Stromal cell of bone marrow (primary cell): ENCODE results near the gene GALNT10.

Experiments
- DNase-seq: peaks from one replicate; pipeline ENCODE4 v3.0.0-alpha.2; 2012; ENCODE audit warnings: low read depth

GALNT10 gene

GRCh38 chr5:154405078-154405792, 214.7 kb downstream of the GALNT10 start:
- peak; percentile 47 for DNase-seq

- DNase-seq: no peak
Observed at GRCh38 chr5:154406231-154406630, 215.7 kb downstream of the GALNT10 start.

GRCh38 chr5:154406826-154407225, 216.3 kb downstream of the GALNT10 start:
- no peak for DNase-seq

GRCh38 chr5:154408811-154409210, 218.3 kb downstream of the GALNT10 start:
- no peak for DNase-seq

GRCh38 chr5:154409230-154409840, 218.8 kb downstream of the GALNT10 start:
- DNase-seq: no peak

GRCh38 chr5:154410008-154410407, 219.5 kb downstream of the GALNT10 start:
- no peak for DNase-seq

- no peak for DNase-seq
Observed at GRCh38 chr5:154410786-154411185, 220.3 kb downstream of the GALNT10 start.

- DNase-seq: no peak
Observed at GRCh38 chr5:154411338-154411737, 220.8 kb downstream of the GALNT10 start.

GRCh38 chr5:154412316-154412715, 221.8 kb downstream of the GALNT10 start:
- no peak for DNase-seq

GRCh38 chr5:154412925-154413324, 222.4 kb downstream of the GALNT10 start:
- no peak for DNase-seq

GRCh38 chr5:154415114-154415513, 224.6 kb downstream of the GALNT10 start:
- no peak for DNase-seq

- no peak for DNase-seq
Observed at GRCh38 chr5:154418344-154418820, 227.8 kb downstream of the GALNT10 start.

- no peak for DNase-seq
Observed at GRCh38 chr5:154419236-154419635, 228.7 kb downstream of the GALNT10 start.

- DNase-seq: no peak
Observed at GRCh38 chr5:154421868-154422267, 231.3 kb downstream of the GALNT10 start.

GRCh38 chr5:154422298-154422697, 231.8 kb downstream of the GALNT10 start:
- no peak for DNase-seq

- no peak for DNase-seq
Observed at GRCh38 chr5:154428208-154428607, 237.7 kb downstream of the GALNT10 start.

GRCh38 chr5:154429341-154429740, 238.8 kb downstream of the GALNT10 start:
- DNase-seq: no peak

GRCh38 chr5:154430466-154430865, 239.9 kb downstream of the GALNT10 start:
- no peak for DNase-seq

- no peak for DNase-seq
Observed at GRCh38 chr5:154430961-154431630, 240.6 kb downstream of the GALNT10 start.

GRCh38 chr5:154435226-154435625, 244.7 kb downstream of the GALNT10 start:
- no peak for DNase-seq

- no peak for DNase-seq
Observed at GRCh38 chr5:154437281-154437965, 246.9 kb downstream of the GALNT10 start.

- no peak for DNase-seq
Observed at GRCh38 chr5:154440540-154440939, 250.0 kb downstream of the GALNT10 start.

- DNase-seq: no peak
Observed at GRCh38 chr5:154442801-154443200, 252.3 kb downstream of the GALNT10 start.
